ENCODE measurements around the gene WDR73.
"Not testable (repeated sequence)": the region's sequence is repeated elsewhere in the genome, so short reads cannot be mapped to it uniquely, and the experiment has no call there.

Gene WDR73

DNA sequence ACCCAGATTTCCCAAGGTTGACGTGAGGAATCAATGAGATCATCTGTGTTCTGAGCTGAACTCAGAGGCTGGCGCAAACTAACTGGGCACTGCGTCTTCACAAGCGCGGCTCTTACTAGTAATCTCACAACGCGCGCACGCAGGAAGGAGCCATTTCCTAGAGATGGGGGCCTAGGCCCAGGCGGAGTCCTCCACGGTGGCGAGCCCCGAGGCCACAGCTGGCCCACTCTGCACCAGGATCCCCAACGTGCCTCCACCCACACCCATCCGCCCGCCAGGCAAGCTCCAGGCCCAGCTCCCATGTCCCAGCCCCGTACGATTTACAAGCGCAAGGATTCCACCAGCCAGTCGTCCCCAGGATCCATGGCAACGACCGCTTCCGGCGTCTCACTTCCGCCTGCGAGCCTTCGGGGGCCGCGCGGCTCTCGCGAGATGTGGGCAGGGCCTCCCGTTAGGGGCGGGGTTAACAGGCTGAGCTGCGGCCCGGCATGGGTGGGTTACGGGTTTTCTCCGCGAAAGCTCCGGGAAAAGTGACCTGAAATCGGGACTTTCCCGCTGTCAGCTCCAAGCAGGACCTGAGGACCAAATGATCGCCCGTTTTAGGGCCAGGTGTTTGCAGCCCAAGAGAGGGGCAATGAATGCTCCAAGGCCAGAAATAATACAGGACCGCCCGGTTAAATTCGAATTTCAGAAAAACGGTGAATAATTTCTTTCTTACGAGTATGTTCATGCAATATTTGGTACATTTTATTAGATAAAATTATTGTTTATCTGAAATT is at the start of gene WDR73:
WDR73 (minus strand) TSS at position 374 of the 779 bp plus-strand sequence; CDS start at position 365, 9 bp downstream.
- DNase-seq: peak; percentile 92

GRCh38 chr15:84703808-84704207 is 49.7 kb upstream of the WDR73 start:
- no peak for DNase-seq

DNA sequence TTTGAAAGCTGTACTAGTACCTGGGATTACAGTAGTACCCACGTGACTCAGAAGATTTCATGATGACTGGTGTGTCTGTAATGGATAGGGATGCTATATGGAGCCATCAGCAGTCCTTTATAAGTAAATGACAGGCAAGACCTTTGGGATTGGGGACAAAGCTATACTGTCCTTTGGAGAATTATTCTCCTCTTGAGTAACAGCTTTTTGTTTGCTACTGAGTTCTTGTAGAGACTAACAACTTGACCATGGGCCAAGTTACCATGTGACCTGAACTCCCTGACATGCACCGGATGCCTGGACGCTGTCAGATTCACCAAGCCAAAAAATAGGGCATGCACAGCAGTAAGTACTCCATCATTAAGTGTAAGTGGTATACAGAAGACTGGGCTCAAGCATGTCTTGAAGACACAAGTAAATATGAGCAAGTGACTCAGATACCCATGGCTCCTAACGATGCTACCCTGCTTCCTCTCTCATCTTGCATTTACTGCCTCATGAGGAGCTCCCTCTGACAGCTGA is 48.9 kb upstream of the WDR73 start:
- no peak for DNase-seq

DNA sequence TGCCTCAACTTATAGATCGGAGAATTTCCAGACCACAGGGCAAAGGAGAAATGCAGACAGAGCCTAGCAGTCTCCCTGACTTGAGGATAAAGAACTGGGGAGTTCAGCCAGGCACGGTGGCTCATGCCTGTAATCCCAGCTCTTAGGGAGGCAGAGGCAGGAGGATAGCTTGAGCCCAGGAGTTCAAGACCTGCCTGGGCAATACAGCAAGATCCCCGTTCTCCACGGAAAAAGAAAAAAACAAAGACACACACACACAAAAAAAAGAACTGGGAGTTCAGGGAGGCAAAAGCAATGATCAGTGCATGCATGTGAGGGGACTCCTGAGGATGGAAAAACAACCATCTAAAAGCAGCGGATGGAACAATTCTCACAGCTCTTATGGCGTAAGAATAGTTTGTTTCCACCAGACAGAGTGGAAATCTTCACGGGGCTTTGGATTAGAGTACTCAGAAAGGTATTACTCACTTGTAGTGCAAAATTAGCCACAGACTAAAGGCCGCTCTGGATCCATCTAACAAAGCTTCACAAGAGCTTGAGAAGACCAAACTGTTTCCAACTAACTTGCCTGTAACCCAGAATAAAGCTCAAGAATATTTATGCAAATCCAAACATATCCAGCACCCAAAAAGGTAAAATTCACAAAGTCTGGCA is 45.6 kb upstream of the WDR73 start:
- no peak for DNase-seq

- DNase-seq: no peak
These were observed 43.3 kb upstream of the WDR73 start for GRCh38 chr15:84697236-84697990.

- DNase-seq: no peak
These were observed 42.7 kb upstream of the WDR73 start for GRCh38 chr15:84696757-84697156.

DNA sequence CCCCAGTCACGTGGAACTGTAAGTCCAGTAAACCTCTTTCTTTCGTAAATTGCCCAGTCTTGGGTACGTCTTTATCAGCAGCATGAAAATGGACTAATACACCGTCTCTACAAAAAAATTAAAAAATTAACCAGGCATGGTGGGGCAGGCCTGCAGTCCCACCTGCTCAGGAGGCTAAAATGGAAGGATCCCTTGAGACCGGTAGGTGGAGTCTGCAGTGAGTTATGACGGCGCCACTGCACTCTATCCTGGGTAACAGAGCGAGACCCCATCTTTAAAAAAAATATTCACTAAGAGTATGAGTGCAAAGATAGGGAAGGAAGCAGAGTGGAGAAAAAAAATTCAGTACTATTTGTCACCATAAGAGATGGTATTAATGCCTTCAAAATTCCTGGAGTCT is 36.3 kb upstream of the WDR73 start:
- DNase-seq: peak; percentile 5

DNA sequence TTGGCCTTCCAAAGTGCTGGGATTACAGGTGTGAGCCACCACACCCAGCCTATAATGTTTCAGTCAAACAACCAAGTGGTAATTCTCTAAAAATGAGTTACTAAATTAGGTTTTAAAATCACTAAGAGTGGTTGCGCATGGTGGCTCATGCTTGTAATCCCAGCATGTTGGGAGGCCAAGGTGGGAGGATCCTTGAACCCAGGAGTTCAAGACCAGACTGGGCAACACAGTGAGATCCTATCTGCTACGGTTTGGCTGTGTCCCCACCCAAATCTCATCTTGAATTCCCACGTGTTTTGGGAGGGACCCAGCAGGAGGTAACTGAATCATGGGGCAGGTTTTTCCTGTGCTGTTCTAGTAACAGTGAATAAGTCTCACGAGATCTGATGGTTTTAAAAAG is 35.8 kb upstream of the WDR73 start:
- no peak for DNase-seq

DNA sequence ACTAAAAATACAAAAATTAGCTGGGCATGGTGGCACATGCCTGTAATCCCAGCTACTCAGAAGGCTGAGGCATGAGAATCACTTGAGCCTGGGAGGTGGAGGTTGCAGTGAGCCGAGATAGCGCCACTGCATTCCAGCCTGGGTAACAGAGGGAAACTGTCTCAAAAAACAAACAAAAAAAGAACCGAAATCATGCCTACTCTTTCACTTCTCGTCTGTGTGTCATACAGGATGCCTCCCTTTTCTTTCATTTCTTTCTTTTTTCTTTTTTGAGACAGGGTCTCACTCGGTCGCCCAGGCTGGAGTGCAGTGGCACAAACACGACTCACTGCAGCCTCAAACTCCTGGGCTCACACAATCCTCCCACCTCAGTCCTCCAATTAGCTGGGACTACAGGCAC is 32.4 kb upstream of the WDR73 start:
- not testable (repeated sequence) for DNase-seq

DNA sequence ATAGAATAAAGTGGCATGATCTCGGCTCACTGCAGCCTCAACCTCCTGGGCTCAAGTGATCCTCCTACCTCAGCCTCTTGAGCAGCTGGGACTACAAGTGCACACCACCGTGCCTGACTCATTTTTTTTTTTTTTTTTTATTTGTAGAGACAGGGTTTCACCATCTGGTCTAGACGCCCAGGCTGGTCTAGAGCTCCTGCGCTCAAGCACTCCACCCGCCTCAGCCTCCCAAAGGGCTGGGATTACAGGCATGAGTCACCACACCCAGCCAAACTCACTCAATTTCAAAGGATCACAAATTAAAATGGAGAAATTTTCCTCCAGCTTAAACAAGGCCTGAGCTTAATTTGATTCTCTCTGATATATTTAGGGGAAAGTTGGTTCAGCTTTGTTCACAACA is 31.2 kb upstream of the WDR73 start:
- peak; percentile 7 for DNase-seq

GRCh38 chr15:84684092-84684491 is 30.0 kb upstream of the WDR73 start:
- DNase-seq: no peak

GRCh38 chr15:84681831-84682230 is 27.7 kb upstream of the WDR73 start:
- peak; percentile 33 for DNase-seq

GRCh38 chr15:84671211-84671610 is 17.1 kb upstream of the WDR73 start:
- DNase-seq: no peak

DNA sequence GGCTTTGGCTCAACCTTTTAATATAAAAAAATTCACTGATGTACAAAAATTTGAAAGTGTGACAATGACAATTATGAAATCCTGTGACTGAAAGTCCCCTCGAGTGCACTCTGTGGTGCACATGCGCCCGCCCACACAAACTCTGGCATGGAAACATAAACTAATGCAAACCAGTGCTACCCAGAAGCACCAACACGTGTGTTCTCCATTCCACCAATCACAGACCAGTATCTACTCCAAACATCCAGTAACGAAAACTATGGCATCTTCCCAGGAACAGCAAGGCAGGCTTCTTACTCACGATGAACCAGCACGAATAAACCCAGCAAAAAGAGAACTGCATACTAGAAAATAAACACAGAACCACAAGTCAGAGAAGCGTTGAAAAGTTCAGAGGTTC is 15.6 kb upstream of the WDR73 start:
- no peak for DNase-seq

GRCh38 chr15:84668221-84668982 is 14.3 kb upstream of the WDR73 start:
- no peak for DNase-seq

GRCh38 chr15:84666373-84666772 is 12.3 kb upstream of the WDR73 start:
- no peak for DNase-seq

- no peak for DNase-seq
These were observed 6.9 kb upstream of the WDR73 start for GRCh38 chr15:84661001-84661400.

DNA sequence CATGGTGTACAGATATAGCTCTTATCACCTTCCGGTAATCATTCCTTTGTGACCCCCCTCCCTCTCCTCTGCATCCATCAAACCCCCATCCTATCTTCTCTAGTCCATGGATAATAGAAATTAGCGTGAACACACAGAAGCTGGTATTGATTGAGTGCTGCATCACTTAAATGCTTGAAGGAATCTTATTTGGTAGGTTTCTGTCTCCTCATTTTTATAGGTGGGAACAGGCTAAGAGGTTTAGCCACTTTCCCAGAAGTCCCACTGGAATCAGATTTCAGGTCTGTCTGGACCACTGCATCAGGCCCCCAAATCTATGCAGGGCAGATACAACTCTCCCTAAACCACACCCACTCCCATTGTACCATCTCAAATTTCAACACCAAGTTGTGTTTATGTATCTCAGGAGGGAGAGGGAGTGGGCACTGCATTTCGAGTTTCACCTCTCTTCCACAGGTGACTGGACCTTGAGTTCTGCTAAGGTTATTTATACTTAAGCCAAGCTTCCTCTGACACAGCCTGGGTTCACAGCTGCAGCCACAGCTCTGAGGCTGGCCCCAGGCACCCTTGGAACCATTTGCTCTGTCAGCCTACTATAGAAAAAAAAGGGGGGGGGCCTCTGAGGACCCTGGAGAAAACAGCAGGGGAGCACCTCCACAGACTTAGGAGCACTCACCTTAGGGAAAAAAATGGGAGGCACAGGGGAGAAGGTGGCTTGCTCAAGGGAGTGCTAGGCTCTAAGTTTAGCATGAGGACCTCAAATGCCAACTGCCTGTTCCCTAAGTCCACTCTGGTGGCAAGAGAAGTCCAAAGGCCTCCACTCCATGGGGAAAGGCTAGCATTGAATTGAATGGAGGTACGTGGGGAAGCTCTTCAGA is 6.1 kb upstream of the WDR73 start:
- no peak for DNase-seq

GRCh38 chr15:84658788-84659411 is 4.8 kb upstream of the WDR73 start:
- no peak for DNase-seq

DNA sequence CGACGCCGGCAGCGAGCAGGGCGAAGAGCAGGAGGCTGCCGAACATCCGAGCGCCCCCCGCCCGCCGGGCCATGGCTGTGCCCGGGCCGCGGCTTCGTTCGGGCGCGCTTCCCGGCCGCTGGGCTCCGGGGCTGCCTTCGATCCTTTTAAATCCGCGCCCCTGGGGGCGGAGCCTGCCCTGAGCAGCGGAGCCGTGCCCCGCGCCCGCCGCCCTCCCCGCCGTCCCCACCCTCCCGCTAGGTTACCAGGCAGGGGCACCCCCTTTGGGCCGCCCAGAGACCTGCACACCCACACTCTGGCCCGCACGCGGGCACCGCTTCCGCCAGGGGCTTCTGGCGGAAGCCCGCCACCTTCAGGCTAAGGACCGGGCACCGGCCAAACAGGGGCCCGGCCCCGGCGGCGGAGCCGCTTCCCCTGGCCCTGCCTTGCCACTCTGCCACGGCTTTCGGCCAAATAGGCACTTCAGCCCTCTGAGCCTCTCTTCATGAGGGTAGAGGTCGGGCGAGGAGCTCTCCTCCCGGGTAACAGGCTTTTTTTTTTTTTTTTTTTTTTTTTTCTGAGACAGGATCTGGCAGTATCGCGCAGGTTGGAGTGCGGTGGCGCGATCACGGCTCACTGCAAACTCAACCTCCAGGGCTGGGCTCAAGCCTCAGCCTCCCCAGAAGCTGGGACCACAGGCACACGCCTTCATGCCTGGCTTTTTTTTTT is 4.2 kb upstream of the WDR73 start, which contains the start of gene NMB:
NMB (minus strand) TSS at position 120 of the 708 bp plus-strand sequence; CDS start at position 73, 47 bp downstream.
- DNase-seq: peak; percentile 87

DNA sequence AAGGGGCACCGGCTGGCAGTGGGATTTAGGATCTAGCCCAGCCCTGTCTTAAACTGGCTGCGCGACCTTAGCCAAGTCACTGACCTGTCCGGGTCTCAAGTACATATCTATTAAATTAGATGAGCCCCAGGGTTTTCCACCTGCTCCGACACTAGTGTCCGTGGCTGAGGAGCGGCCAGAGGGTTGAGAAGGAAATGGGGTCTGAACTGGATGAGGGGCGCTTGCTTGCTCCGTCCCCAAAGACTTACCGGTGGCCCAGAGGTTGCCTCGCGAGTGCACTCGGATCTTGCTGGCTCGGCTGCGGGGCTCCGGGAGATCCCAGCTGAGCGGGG is 3.6 kb upstream of the WDR73 start:
- DNase-seq: no peak
